GM06990 (cell line): ENCODE measurements around the gene ALKBH2.

ENCODE experiments used
- DNase-seq: peaks from one replicate; pipeline ENCODE4 v3.0.0-alpha.2; 2011; ENCODE audit not compliant: insufficient read length; ENCODE audit errors: extremely low read depth
- H3K27me3 ChIP-seq: replicated peaks from 2 replicates; pipeline ENCODE4 v1.6.0; 2011; ENCODE audit warnings: low read length; ENCODE audit not compliant: control insufficient read depth, insufficient read depth
- H3K36me3 ChIP-seq: 2 replicates; pipeline ENCODE4 v1.5.1; 2011; ENCODE audit warnings: low read length; ENCODE audit not compliant: control insufficient read depth, insufficient read depth
- H3K4me3 ChIP-seq: replicated peaks from 2 replicates; pipeline ENCODE4 v1.5.1; 2011; ENCODE audit warnings: low read depth, mild to moderate bottlenecking, control low read depth, low read length
- CTCF ChIP-seq: IDR thresholded peaks from 2 replicates; pipeline ENCODE4 v1.5.1; 2011; ENCODE audit warnings: low read length, control low read depth, mild to moderate bottlenecking, inconsistent platforms; ENCODE audit not compliant: insufficient read depth, poor library complexity, severe bottlenecking

Gene ALKBH2

GRCh38 chr12:109116611-109116949, 23.3 kb upstream of the ALKBH2 start:
- no peaks in the 10 kb centered on the region for H3K27me3 ChIP-seq
- no peak for DNase-seq
- H3K4me3 ChIP-seq: no peak overlapping the region
- no peak for TF ChIP-seq CTCF
- no peaks in the 10 kb centered on the region for H3K36me3 ChIP-seq

- no peak for DNase-seq
- TF ChIP-seq CTCF: no peak
- Histone ChIP-seq H3K4me3 (no peak within 1 kb of the TSS), H3K27me3 (no peaks in the 10 kb centered on the region), H3K36me3 (no peaks in the 10 kb centered on the region)
Measured at GRCh38 chr12:109115758-109116610, 22.7 kb upstream of the ALKBH2 start, which contains the start of gene ACACB. Gene ACACB, plus strand, starts transcription at chr12:109116587. Its CDS starts 22,819 bp downstream, at chr12:109139406.

GRCh38 chr12:109115404-109115757, 22.1 kb upstream of the ALKBH2 start:
- no peak for TF ChIP-seq CTCF
- no peak overlapping the region for H3K4me3 ChIP-seq
- no peaks in the 10 kb centered on the region for H3K27me3 ChIP-seq
- no peak for DNase-seq
- no peaks in the 10 kb centered on the region for H3K36me3 ChIP-seq

- H3K4me3 ChIP-seq: no peak overlapping the region
- H3K27me3 ChIP-seq: no peaks in the 10 kb centered on the region
- H3K36me3 ChIP-seq: no peaks in the 10 kb centered on the region; the same call in 1 of the 2 replicates
- no peak for TF ChIP-seq CTCF
- no peak for DNase-seq
Measured at GRCh38 chr12:109114644-109115043, 21.4 kb upstream of the ALKBH2 start.

GRCh38 chr12:109113661-109114321, 20.5 kb upstream of the ALKBH2 start:
- DNase-seq: no peak
- H3K27me3 ChIP-seq: no peaks in the 10 kb centered on the region
- no peak for TF ChIP-seq CTCF
- no peak overlapping the region for H3K4me3 ChIP-seq
- H3K36me3 ChIP-seq: no peaks in the 10 kb centered on the region; the same call in none of the 2 replicates
